ENCODE data around the gene ZNF407.

DNA sequence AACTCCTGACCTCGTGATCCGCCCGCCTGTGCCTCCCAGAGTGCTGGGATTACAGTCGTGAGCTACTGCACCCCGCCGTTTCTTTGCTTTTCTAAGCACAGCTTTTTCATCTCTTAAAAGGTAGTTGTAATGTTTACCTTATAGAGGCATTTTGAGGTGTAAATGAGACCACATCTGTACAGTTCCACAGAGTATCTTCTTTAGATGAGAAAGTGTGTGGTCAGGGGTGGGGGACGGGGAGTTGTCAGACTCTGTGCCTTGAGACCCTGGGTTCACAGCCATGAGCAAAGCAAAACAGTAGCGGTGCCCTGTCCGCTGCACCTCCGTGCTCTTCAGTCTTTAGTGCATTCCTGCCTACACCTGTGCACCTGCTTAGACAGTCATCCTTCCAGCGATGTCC is 251.6 kb downstream of the ZNF407 start:
- TF ChIP-seq, protein P1, sequence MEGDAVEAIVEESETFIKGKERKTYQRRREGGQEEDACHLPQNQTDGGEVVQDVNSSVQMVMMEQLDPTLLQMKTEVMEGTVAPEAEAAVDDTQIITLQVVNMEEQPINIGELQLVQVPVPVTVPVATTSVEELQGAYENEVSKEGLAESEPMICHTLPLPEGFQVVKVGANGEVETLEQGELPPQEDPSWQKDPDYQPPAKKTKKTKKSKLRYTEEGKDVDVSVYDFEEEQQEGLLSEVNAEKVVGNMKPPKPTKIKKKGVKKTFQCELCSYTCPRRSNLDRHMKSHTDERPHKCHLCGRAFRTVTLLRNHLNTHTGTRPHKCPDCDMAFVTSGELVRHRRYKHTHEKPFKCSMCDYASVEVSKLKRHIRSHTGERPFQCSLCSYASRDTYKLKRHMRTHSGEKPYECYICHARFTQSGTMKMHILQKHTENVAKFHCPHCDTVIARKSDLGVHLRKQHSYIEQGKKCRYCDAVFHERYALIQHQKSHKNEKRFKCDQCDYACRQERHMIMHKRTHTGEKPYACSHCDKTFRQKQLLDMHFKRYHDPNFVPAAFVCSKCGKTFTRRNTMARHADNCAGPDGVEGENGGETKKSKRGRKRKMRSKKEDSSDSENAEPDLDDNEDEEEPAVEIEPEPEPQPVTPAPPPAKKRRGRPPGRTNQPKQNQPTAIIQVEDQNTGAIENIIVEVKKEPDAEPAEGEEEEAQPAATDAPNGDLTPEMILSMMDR (IDR thresholded peaks at IDR 0.05) = no peak
- TF ChIP-seq POLR2A (IDR thresholded peaks at IDR 0.05) = no peak

All from heart left ventricle (tissue), 13 donors.